Lung (tissue), 12 donors: ENCODE measurements around the gene FAM222A. TPM values are rescaled to one million over a fixed set of nuclear protein-coding genes. Genes with fewer than 3 reads are reported as not detected.

Source experiments
- ATAC-seq: fragments of 200-7000 bp; cut with Tn5 transposase; one replicate; pipeline ENCODE4 v1.9.1; 2020; ENCODE audit warnings: moderate number of reproducible peaks; ENCODE audit not compliant: insufficient read depth, low FRiP score
- DNase-seq, 3 donors: peaks; one replicate each; pipeline ENCODE4 v3.0.0-alpha.2; 2013 to 2017
- H3K27ac ChIP-seq, 2 donors: one replicate each; pipeline ENCODE4 v1.5.1; 2013; ENCODE audit warnings: mild to moderate bottlenecking in 2 of 2, moderate library complexity in 2 of 2, control low read depth in 1 of 2, inconsistent platforms in 1 of 2, low read depth in 1 of 2, low read length in 1 of 2
- H3K27me3 ChIP-seq, 3 donors: one replicate each; pipeline ENCODE4 v1.5.1; 2013; ENCODE audit warnings: low read length in 2 of 3; ENCODE audit not compliant: control insufficient read depth in 3 of 3, insufficient read depth in 3 of 3
- H3K36me3 ChIP-seq, 4 donors: one replicate each; pipeline ENCODE4 v1.5.1; 2013; ENCODE audit warnings: low read length in 4 of 4, mild to moderate bottlenecking in 1 of 4, moderate library complexity in 1 of 4; ENCODE audit not compliant: control insufficient read depth in 4 of 4, insufficient read depth in 4 of 4
- H3K4me1 ChIP-seq, 5 donors: one replicate each; pipeline ENCODE4 v1.5.1; 2013; ENCODE audit warnings: low read length in 5 of 5, mild to moderate bottlenecking in 2 of 5, moderate library complexity in 1 of 5; ENCODE audit not compliant: control insufficient read depth in 5 of 5, insufficient read depth in 5 of 5
- H3K4me3 ChIP-seq: one replicate; pipeline ENCODE4 v1.5.1; 2013; ENCODE audit warnings: mild to moderate bottlenecking, control low read depth, moderate library complexity
- H3K9ac ChIP-seq, 2 donors: one replicate each; pipeline ENCODE4 v1.5.1; 2013; ENCODE audit warnings: low read length in 2 of 2, control low read depth in 1 of 2; ENCODE audit not compliant: insufficient read depth in 1 of 2
- H3K9me3 ChIP-seq, 4 donors: one replicate each; pipeline ENCODE4 v1.5.1; 2013; ENCODE audit warnings: low read length in 3 of 4, mild to moderate bottlenecking in 1 of 4, moderate library complexity in 1 of 4; ENCODE audit not compliant: control insufficient read depth in 4 of 4, insufficient read depth in 3 of 4
- whole genome bisulfite sequencing, 2 donors: extraction: QIAGEN DNeasy Blood & Tissue Kit; methylation state at CpG; one replicate each; pipeline ENCODE4 v1.1.7; 2013; 5-methylcytosine and 5-hydroxymethylcytosine counted together
- polyA plus RNA-seq, 2 donors: library from polyadenylated mRNA; stranded (reverse); fragments of 200-250 nt; gene quantifications; one replicate each; pipeline ENCODE4 v1.2.1, GENCODE V29; 2013
- total RNA-seq, 2 donors: library from RNA; depleted of rRNA in 1 of 2; stranded (reverse); fragments of >200 nt in 1 of 2; gene quantifications; one replicate each; pipeline ENCODE4 v1.2.1, GENCODE V29; 2014 to 2021
- TF ChIP-seq, protein P1 (sequence below): IDR thresholded peaks from 2 replicates; pipeline ENCODE4 v1.5.1; 2012; ENCODE audit warnings: mild to moderate bottlenecking; ENCODE audit errors: control extremely low read depth, extremely low read depth
- donor health status: control.
- donor health status: control.
- donor health status: Bipolar disorder and iron deficiency.
- donor health status: healthy.
- donor health status: DM: yes; HTN: yes; CAD: no.

FAM222A gene
- total and polyA plus RNA-seq, 4 donors: 0.28 to 2.6 (median 1.1) TPM

DNA sequence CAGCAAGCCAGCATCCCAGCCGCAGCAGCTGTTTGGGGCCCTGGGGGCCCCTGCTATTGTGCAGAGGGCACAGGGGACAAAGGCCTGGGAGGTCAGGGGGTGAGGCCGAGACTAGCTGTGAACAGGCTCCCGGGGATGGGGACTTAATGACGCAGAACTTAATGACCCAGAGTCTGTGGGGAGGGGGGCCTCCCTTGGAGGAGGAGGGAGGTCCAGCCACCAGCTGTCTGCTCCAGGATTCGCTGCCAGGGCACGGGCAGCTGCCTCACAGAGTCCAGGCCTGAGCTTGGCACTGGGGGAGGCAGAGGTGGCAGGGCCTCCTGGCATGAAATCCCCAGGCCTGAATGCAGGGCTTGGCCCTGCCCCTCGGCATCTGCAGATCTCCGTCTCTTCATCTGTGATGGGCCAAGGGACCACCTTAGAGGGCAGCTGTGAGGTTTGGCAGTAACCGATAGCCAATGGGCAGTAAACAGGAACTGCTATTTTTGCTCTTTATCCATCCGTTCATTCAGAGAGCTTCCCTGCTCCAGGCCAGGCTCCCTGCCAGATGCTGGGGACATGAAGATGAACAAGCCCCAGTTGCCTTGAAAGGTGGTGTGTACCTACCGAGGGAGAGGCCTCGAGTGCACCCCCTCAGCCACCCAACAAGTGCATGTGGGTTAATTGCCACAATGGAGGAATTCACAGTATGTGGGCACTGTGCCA, 6.7 kb downstream of the FAM222A start:
- TF ChIP-seq, protein P1, sequence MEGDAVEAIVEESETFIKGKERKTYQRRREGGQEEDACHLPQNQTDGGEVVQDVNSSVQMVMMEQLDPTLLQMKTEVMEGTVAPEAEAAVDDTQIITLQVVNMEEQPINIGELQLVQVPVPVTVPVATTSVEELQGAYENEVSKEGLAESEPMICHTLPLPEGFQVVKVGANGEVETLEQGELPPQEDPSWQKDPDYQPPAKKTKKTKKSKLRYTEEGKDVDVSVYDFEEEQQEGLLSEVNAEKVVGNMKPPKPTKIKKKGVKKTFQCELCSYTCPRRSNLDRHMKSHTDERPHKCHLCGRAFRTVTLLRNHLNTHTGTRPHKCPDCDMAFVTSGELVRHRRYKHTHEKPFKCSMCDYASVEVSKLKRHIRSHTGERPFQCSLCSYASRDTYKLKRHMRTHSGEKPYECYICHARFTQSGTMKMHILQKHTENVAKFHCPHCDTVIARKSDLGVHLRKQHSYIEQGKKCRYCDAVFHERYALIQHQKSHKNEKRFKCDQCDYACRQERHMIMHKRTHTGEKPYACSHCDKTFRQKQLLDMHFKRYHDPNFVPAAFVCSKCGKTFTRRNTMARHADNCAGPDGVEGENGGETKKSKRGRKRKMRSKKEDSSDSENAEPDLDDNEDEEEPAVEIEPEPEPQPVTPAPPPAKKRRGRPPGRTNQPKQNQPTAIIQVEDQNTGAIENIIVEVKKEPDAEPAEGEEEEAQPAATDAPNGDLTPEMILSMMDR: no peak
- no peak for ATAC-seq
- Histone ChIP-seq H3K9ac (no peak overlapping the region), H3K27ac (no peak overlapping the region), H3K9me3 (no peaks in the 10 kb centered on the region), H3K4me1 (peaks cover 0 to 44% (median 19%) of the 10 kb centered on the region in 5 donors), H3K4me3 (no peak overlapping the region), H3K27me3 (peaks cover 0 to 10% (median 4%) of the 10 kb centered on the region in 3 donors), H3K36me3 (no peaks in the 10 kb centered on the region)
- 53 to 69% methylated on average over 12 of the region's 12 CpGs for WGBS, 2 donors
- DNase-seq: peak; percentile 43 to 58 (median 51)

DNA sequence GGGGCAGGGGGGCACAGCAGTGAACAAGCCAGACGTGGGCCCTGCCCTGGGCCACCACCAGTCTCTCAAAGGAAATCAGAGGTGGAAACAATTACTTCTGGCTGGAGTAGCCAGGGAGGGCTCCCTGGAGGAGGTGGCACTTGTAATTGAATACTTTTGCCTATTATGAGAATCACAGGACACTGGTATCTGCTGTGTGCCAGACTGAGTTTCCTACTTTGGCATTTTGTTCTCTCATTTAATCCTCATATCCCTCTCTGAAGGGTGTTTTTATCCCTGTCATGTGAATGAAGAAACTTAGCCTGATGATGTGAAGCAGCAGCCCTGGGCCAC, 7.2 kb downstream of the FAM222A start:
- 26 to 50% methylated on average over 1 of the region's 1 CpG for WGBS, 2 donors
- peaks cover 0 to 43% (median 19%) of the 10 kb centered on the region in 5 donors for H3K4me1 ChIP-seq
- H3K27ac ChIP-seq: peak overlapping the region in 1 of 2 donors; percentile 27
- H3K9ac ChIP-seq: no peak overlapping the region
- no peak for ATAC-seq
- H3K9me3 ChIP-seq: no peaks in the 10 kb centered on the region
- H3K36me3 ChIP-seq: no peaks in the 10 kb centered on the region
- no peak overlapping the region for H3K4me3 ChIP-seq
- TF ChIP-seq, protein P1: no peak
- H3K27me3 ChIP-seq: peaks cover 0 to 10% (median 4%) of the 10 kb centered on the region in 3 donors
- DNase-seq: no peak

DNA sequence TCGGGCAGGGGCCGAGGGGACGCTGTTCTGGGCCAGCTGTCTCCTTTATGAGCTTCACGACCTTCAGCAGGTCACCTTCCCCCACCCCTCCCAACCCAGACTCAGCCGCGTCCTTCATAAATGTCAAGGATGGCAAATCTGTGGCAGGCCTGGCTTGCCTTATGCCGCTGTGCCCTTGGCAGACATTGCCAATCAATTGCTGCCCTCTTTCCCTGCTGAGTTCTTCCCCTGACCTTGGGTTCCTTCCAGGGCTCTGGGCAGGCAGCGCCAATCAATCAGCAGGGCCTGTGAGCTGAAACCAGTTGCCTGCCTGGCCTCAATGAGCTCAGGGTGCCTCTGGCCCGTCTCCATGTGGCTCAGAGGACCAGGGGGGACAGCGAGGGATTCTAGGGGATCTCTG, 7.7 kb downstream of the FAM222A start:
- H3K4me3 ChIP-seq: no peak overlapping the region
- H3K27me3 ChIP-seq: peaks cover 0 to 10% (median 4%) of the 10 kb centered on the region in 3 donors
- TF ChIP-seq, protein P1: no peak
- H3K36me3 ChIP-seq: no peaks in the 10 kb centered on the region
- peaks cover 0 to 42% (median 16%) of the 10 kb centered on the region in 5 donors for H3K4me1 ChIP-seq
- no peaks in the 10 kb centered on the region for H3K9me3 ChIP-seq
- ATAC-seq (no peak), DNase-seq (no peak)
- no peak overlapping the region for H3K9ac ChIP-seq
- peak overlapping the region in 1 of 2 donors; percentile 27 for H3K27ac ChIP-seq
- WGBS, 2 donors: 88 to 90% methylated on average over 10 of the region's 10 CpGs
